ENCODE measurements around the gene MPEG1. TPM values are rescaled to one million over a fixed set of nuclear protein-coding genes. Genes with fewer than 3 reads are reported as not detected.

The MPEG1 gene
- total RNA-seq, 1 experiment from 2014 or later = not detected

DNA sequence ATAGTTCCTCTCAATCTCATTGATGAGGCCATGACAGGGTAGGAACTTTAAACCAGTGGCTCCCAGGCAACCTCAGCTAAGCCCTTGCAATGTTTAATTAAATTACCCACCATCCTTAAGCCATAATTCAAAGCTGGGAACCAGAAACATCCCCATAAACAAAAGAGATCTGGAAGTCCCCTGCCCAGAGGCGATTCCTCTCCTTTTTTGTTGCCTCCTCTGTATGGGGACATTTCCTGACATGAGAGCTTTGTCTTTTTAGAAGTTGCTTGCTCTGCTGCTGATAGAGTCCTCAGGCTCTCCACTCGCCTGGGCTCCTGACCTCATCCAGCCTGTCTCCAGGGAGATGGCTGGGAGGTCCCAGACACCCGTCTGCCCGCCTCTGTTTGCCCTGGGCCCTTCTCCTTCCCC is 37.6 kb downstream of the MPEG1 start:
- no peaks in the 10 kb centered on the region for H4K20me1 ChIP-seq (ENCODE audit: control insufficient read depth, insufficient read depth, insufficient read length)
- H3K79me2 ChIP-seq (ENCODE audit: insufficient read depth, low read length) = no peaks in the 10 kb centered on the region; the same call in 1 of the 2 replicates
- H3K4ac ChIP-seq (ENCODE audit: low read depth, low read length) = no peak overlapping the region
- peaks cover 10 to 12% of the 10 kb centered on the region in 2 experiments; a peak in 3 of 5 replicates for H3K9me3 Mint-ChIP-seq
- H2AK5ac ChIP-seq (ENCODE audit: insufficient read length, low read length) = no peak overlapping the region
- peaks cover 2% of the 10 kb centered on the region for H3K27me3 Mint-ChIP-seq (ENCODE audit: low read depth)
- H3K4me1 ChIP-seq (ENCODE audit: insufficient read depth, low read length) = peaks cover 3% of the 10 kb centered on the region
- H4K8ac ChIP-seq (replicated peaks; ENCODE audit: insufficient read length, low read depth, low read length) = no peak overlapping the region
- no peak overlapping the region for H3K56ac ChIP-seq (ENCODE audit: insufficient read length, low read depth, low read length)
- peak overlapping the region in 1 of 2 experiments; percentile 24; a peak in 1 of 5 replicates for H3K4me3 Mint-ChIP-seq
- no peak overlapping the region for H3K14ac ChIP-seq (ENCODE audit: insufficient read depth, low read length)
- H3K27me3 ChIP-seq (ENCODE audit: insufficient read depth, low read length) = no peaks in the 10 kb centered on the region
- H2AFZ ChIP-seq (ENCODE audit: low read length) = no peak overlapping the region
- H3K36me3 Mint-ChIP-seq (ENCODE audit: insufficient read depth in 1 of 3, low read depth in 3 of 3) = peaks cover 16 to 34% (median 26%) of the 10 kb centered on the region in 3 experiments; a peak in 6 of 7 replicates
- H2BK5ac ChIP-seq (ENCODE audit: insufficient read length, low read length) = no peak overlapping the region
- no peak overlapping the region for H3K27ac ChIP-seq (ENCODE audit: insufficient read length, low read depth, low read length)
- no peaks in the 10 kb centered on the region for H3K79me1 ChIP-seq (ENCODE audit: insufficient read depth, low read depth, low read length, poor library complexity, severe bottlenecking)
- H3K9ac ChIP-seq (ENCODE audit: extremely low read depth, insufficient read length, low read length) = no peak overlapping the region
- no peak overlapping the region for H3T11ph ChIP-seq (ENCODE audit: low read length)
- H2BK15ac ChIP-seq (ENCODE audit: low read depth, low read length) = no peak overlapping the region
- no peak overlapping the region for H2BK12ac ChIP-seq (ENCODE audit: insufficient read length, low read depth, low read length)
- no peak overlapping the region for H3K18ac ChIP-seq (ENCODE audit: insufficient read length, low read depth, low read length)
- no peak overlapping the region for H4K5ac ChIP-seq (ENCODE audit: insufficient read length, low read depth, low read length)
- no CpG with 5 or more reads among the region's 4 CpGs for WGBS (ENCODE audit: extremely low coverage, insufficient read length, low lambda C conversion rate)
- H3K4me1 Mint-ChIP-seq = peaks cover 32 to 45% of the 10 kb centered on the region in 2 experiments
- H3K27ac Mint-ChIP-seq = no peak overlapping the region; a peak in 1 of 7 replicates
- no peak overlapping the region for H2BK20ac ChIP-seq (ENCODE audit: low read depth, low read length, poor library complexity, severe bottlenecking)
- H2BK120ac ChIP-seq (ENCODE audit: low read depth, low read length, poor library complexity, severe bottlenecking) = no peak overlapping the region
- peaks cover 18% of the 10 kb centered on the region for H3K23me2 ChIP-seq (ENCODE audit: insufficient read length, low read depth, low read length, poor library complexity, severe bottlenecking)
- no peaks in the 10 kb centered on the region for H3K9me3 ChIP-seq (ENCODE audit: control insufficient read depth, low read depth, low read length)
- H3K23ac ChIP-seq (ENCODE audit: insufficient read length, low read depth, low read length) = no peak overlapping the region
- H3K4me2 ChIP-seq (ENCODE audit: insufficient read depth, insufficient read length, low read length) = no peak overlapping the region
- TF ChIP-seq, protein P1, sequence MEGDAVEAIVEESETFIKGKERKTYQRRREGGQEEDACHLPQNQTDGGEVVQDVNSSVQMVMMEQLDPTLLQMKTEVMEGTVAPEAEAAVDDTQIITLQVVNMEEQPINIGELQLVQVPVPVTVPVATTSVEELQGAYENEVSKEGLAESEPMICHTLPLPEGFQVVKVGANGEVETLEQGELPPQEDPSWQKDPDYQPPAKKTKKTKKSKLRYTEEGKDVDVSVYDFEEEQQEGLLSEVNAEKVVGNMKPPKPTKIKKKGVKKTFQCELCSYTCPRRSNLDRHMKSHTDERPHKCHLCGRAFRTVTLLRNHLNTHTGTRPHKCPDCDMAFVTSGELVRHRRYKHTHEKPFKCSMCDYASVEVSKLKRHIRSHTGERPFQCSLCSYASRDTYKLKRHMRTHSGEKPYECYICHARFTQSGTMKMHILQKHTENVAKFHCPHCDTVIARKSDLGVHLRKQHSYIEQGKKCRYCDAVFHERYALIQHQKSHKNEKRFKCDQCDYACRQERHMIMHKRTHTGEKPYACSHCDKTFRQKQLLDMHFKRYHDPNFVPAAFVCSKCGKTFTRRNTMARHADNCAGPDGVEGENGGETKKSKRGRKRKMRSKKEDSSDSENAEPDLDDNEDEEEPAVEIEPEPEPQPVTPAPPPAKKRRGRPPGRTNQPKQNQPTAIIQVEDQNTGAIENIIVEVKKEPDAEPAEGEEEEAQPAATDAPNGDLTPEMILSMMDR (conservative IDR thresholded peaks at IDR 0.05) = no peak
- H4K91ac ChIP-seq (ENCODE audit: insufficient read length, low read depth, low read length) = no peak overlapping the region
- no peak for DNase-seq
